GM18502 (cell line): ENCODE results near the gene THSD7B.

Experiments
- ATAC-seq: cut with Tn5 transposase; IDR thresholded peaks from one replicate; pipeline ENCODE4 v1.9.1; 2021; ENCODE audit warnings: mild to moderate bottlenecking; ENCODE audit not compliant: unreplicated experiment, poor library complexity

Gene THSD7B

DNA sequence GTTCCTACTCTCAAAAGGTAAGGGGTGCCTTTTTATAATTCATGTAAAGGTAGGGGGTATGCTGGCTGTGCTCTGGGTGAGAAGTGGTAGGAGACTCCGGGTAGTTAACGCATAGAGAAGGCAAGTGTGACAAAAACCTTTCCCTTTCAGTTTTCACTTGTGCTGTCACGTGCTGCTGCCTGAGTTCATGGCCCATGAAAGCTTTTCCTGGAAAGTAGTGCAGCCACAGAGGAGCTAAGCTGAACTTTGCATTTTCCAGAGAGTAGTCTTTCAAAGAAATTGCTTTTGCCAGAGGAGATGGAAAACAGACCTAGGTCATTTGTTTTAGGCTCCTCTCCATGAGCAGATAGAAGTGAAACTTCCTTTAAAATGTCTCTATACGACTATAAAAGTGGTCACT lies 44.7 kb downstream of the THSD7B start:
- no peak for ATAC-seq

DNA sequence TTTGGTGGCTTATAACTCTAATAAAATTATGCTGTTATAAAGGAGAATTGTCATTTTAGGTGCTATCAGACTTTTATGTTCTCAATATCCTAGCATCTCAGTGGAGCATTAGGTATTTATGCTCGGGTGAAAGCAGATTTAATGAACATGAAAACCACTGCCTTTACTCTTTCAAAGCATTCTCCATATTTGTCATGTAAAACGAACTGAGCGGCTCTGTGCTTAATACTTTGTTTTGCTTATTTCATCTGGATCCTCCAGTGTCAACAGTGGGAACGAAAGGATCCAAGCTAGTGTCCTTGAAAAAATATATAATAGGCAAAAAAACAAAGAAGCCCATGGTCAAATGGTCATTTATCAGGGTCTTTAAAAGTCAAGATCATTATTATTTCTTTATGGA lies 53.5 kb downstream of the THSD7B start:
- ATAC-seq: no peak

DNA sequence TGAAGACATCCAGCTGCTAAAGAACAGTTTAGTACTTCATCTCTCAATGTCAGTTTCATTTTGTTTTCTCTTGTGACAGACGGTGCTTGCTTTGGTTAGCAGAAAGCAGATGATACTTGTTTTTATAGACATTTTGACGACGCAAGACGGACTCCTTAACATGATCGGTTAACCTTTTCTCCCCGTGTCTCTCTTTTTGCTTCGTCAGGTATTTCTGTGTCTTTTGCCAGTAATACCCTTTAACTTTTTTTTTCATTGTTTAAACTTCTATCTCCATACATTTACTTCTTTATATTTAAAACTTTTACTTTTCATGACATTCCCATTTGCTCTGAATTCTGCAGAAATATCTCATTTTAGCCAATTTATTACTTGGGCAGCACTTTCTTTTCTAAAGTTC lies 57.9 kb downstream of the THSD7B start:
- no peak for ATAC-seq

DNA sequence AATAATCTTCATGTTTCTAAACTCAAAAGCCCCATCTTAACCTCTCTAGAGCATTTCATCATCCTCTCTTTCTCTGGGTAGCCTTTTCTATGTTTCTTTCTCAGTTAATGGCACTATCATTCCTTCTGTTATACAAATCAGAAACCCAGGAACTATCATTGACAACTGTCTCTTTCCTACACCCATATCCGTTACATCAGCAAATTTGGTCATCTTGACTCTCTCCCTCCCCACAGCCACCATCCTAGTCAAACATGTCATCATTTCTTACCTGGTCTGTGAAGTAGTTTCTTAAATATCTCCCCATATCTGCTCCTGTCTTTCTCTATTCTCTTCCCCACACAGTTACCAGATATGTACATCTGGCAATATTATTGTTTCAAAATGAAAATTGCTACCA lies 62.8 kb downstream of the THSD7B start:
- ATAC-seq: no peak

DNA sequence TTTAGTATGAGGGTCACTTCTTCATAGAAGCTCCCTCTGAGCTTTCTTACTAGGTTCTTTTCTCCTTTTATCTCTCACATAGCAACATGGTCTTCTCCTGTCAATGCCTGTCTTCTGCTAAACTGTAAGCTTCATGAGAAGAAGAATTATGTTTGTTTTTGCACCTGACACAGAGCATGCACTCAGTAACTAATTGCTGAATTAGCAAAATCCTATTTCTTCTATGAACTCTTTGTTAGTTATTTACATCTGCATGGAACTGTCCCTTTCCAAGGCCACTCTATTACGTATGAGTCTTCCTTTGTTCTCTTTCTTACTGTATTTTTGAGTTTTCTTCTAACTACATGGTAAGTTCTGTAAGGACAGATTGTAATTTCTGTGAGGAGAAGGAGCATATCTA lies 63.4 kb downstream of the THSD7B start:
- no peak for ATAC-seq

DNA sequence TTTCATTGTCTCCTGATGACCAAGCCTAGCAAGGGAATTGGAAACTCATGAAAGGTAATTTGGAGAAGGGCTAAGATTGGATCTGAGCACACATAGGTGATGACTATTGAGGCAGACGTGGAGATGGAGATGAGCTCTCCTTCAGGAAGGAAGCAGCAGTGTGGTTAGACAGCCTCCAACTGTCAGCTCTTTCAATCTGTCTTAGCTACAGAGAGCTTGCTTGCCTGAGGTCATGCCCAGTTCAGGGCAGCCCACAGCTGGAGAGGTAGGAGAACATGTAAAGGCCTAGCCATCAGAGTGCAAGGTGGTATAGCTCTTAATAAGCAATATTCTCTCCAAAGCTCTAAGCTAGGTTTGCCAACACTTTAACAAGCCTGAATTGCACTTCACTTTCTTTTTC lies 79.2 kb downstream of the THSD7B start:
- ATAC-seq: no peak

DNA sequence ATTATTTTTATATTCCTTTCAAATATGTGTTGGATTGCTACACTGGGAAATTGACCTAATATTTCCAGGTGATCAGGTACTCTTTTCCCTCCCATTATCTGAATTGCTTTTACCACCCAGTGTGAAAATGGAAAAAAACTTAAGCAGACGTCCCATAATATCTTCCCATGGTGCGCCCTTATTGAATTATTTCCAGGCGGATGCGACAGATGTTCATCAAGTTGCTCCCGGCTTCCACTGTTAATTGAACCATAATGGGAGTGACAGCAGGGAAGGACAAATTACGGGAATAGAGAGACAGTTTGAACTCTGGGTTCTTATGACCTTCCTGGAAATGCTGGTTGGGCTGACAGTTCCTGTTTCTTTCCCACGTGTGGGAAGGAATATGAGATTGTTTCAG lies 93.3 kb downstream of the THSD7B start:
- ATAC-seq: no peak

DNA sequence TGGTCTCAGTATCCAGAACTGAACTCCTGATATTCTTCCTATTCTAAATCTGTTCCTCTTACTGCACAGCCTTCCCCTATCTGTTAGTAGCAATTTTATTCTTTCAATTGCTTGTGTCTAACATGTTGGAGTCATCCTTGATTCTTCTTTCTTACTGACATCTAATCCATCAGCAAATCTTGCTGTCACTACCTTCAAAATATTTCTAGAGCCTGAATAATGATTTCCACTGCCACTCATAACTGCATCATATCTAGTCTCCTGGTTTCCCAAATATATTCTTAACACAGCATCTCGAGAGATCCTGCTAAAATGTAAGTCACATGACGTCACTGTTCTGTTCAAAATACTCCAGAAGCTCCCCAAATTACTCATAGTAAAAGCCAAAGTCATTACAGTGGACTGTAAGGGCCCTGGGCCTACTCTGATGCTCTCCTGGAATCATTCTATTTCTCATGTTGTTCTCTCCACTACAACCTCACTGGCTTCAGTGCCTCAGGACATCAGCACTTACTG lies 95.2 kb downstream of the THSD7B start:
- no peak for ATAC-seq

DNA sequence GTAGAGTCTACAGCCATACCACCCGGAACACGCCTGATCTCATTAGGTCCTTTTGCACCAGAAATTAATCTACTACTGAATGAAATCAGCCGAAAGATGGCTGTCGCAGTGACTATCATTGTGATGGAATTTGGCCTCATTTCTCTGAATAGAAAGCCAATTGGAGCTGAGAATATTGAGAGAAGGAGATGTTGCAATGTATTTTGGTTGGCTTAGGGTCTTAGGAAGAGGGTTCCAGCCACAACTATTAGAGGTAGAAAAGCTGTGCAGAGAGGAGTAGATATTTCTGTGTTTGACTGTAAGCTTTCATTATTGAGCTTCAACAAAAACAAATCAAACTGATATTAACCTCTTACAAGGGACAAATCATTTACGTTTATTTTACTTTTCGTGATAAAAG lies 98.1 kb downstream of the THSD7B start:
- no peak for ATAC-seq

DNA sequence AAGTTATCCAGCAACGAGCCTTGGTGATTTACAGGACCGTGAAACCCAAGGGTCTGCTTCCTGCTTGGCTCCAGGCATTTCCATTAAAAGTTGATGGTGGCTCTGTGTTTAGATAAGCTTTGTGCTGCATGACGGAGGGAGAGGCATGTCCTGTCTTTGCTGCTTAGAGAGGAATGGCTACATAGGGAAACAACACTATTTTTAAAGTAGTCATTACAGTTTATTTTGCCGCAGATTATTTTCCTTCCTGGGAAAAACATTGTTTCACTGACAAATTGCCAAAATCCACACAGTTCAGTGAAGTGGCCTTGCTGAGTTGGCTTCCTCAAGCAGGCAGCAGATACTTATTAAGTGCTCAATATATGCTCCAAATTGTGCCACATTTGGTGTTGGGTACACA lies 98.5 kb downstream of the THSD7B start:
- ATAC-seq: no peak

DNA sequence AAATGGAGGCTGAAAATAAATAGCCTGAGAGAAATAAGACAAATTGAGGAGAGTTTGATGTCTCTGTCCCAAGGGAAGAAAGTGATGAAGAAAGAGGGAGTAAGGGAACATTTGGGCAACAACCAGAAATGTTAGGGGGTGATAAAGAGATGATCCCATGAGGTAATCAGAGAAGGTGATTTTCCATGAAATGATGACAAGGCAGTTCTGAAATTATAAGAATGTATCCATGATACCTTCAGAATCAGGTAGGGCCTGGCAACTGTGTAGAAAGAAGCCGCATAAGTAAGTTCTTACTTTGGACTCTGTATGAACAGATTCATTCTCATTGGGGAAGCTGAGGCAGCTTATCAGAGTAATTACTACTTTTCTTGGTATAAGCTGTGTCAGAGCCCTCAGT lies 106.1 kb downstream of the THSD7B start:
- no peak for ATAC-seq

DNA sequence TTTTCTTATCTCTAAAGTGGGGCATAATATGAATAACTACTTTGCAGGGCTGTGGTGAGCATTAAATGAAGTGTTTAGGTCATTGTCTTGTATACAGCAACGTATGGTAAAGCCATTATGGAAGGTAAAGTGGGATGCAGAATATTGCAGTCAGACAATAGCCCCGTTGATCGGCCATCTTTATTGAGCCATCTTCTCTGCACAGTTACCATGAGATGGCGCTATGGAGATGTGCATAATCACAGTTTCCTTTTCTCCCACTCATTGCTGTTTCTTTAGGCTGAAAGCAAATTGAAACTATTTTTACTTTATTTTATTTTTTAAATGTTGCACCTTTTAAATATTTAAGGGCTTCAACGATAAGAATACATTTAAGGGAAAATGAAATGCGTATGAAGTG lies 108.9 kb downstream of the THSD7B start:
- ATAC-seq: no peak

DNA sequence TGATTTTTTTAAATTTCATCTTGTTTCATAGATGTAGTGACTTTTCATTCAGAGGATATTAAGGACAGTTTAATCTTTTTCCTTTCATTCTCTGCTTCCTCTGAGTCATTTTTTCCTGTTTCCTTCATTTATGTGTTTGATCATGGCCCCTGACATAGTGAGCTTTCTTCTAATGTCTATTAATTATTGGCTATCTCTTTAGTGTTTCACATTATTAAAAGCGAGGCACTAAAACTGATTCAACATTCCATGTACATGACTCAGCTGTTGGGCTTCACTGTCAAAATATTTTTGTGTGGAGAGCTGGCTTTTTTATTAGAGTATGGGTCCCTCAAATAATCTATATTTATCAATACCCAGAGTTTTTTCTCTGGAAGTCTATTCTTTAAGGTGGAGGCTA lies 125.8 kb downstream of the THSD7B start:
- no peak for ATAC-seq

DNA sequence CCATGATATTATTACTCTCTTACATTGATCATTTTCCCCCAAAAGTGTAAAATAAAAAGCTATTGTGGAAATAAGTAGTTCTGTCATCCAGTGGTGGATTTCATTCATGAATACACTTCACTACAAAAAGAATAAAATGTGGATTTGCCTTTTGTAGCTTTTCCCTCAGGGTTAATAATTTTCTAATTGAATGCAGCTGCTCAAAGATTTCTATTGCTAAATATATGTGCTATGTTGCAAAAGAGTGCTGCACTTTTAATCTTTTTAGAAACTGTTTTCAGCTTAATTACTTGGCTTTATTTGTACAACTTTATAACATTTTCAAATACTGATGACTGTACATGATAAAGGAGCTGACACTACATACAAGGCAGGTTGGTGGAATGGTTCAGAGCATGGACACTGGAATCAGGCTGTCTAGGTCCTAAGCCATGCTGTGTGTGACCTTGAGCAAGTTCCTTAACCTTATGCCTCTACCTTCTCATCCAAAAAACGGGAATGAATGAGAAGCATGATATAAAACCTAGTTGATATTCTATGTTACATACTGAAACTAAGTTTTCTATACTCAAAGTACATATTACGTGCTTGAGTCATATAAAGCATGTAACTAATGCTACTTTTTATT lies 128.8 kb downstream of the THSD7B start:
- no peak for ATAC-seq

DNA sequence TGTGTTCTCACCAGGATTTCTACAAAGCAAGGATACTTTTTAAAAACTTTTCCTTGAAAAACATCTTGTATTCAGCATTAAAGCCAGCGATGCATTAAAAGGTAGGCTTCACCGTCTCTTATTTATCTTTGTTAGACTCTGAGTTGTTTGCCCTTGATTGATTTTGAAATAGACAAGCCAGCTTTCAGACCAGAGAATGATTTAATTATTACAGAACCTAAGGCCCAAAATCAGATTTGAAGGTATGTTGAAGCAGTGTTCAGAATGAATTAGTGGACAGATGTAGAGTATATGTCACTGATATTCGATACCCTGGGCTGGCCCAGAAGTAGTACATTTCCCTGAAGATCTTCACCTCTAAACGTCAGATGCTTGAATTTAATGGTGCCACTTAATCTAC lies 136.4 kb downstream of the THSD7B start:
- no peak for ATAC-seq

DNA sequence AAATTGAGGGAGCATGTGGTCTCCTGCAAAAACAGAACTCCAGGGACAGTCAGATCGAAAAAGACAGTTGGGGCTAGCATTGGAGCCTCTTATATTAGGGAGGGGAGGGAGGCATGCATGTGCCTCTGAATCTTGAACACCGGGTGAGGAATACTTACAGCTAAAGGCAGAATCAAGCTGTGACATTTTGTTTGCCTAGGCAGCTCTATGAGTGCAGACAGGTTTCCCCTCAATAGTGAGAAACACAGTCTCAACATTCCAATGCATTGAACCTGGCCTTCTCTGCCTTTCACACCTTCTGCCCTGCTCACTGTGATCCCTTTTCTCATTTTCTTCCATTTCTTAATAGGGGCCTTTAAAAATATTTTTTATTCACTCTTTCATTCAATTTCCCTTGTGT lies 140.4 kb downstream of the THSD7B start:
- no peak for ATAC-seq

DNA sequence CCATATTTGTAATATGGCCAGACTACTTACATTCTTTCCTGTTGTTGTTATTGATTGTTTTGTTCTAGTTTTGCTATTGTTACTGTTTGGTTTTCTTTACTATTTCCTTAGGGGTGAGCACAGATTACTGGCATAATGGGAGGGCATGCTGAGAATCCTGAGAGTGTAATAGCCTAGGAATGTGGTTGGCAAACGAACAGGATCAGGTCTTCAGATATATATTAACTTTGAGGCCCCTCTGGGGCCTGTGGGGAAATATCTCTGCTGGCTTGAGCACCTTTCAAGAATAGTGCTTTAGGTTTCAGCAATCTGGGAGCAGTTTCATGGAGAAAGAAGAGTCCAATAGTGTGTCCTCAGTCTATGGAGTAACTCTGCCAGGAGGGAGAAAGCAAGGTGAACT lies 144.4 kb downstream of the THSD7B start:
- no peak for ATAC-seq

DNA sequence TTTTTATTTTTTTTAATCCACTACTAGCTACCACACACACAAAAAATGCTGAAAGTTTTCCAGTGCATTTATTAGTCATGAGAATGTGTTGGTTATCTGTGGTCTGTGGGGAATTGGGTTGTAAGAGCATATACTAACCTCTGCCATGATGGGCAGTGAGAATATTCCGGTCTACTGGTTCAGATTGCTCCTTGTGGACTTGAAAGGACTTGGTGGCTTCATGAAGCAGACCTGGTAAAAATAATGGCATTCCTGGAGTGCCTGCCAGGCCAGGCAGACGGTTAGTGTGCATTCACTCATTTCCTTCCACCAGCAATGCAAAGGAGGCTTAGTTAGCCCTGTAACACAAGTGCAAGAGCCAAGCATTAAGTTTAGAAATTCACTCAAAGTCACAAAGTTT lies 150.8 kb downstream of the THSD7B start:
- no peak for ATAC-seq

DNA sequence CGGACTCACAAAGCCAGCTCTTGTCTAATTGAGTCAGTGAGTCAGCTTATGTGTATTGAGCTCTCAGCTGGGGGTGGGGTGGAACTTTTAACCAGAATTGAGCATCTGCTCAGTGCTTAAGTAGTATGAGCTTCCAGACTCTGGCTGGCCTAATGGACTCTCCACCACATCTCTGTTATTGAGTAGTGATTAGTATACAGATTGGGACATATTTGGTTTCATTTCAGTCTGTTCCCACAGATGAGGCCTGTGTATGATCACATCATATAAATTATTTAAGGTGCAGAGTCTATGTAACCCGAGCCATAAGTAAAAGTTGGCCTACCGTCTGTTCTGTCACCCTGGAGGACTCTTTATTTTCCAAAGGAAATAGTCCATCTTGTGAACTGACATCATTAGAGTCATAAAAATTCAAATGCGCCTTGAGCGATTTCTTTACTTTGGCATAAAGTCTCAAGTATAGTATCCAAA lies 152.1 kb downstream of the THSD7B start:
- ATAC-seq: no peak

DNA sequence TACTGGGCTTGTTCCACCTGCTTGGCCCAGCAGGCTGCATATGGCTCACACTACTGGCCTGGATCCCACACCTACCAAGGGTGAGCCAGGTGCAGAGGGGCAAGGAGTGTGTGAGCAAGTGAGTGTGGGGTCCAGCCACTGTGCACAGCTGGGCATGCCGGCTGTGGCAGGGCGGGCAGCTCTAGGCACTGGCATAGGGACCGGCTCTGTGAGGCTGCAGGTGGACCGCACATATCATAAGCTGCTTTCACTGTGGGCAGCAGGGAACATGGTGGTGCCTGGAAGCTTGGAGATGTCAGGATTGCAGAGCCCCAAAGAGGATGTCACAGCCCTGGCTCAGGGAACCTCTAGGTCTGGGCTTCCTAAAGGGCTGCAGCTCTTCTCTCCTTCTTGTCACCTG lies 154.3 kb downstream of the THSD7B start:
- no peak for ATAC-seq

DNA sequence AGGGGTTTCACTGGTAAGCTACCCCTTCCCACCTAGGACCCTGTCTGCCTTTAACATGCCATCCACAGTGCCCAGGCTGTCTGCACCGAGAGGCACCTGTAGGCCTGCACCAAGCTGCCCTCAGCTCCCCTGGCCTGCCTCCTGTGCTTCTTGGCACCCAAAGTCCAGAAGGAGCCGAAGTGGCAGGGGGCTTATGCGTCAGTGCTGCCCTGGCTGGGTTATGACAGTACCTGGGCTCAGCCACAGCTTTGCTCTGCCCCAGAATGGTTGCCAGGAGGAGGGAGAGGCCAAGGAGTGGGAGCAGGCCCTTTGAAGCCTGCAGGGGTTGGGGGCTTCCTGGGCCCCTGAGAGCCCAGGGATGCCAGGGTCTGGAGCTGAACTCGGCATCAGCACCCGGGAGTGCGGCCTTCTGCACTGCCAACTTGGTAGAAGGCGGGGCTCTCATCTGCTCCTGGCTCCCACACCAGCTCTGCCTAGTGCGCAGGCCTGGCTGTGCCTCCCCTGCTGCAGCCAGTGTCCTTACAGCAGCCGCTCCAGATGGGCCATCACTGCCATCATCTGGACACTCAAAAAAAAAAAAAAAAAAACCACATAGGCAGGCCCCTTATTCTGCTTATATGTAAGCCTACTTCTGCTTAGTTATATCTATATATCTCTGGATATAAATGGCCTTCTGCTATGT lies 155.4 kb downstream of the THSD7B start:
- no peak for ATAC-seq

DNA sequence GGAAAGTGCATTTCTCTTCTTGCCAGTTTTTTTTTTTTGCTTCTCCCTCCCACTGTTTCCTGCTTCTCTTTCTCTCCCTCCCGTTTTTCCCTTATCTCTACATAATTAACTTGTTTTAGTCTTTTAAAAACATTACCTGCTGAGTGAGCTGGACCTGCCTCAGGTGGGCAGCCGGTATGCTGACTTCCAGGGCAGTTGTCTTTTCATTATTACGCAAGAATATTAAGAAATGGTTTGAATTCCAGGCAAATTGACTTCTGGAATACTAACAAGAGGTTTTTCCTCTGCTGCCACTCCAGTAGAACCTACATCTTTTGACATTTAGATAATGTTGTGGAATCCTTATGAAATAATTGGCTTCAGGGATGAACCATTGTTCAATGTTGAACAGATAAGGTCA lies 161.8 kb downstream of the THSD7B start:
- ATAC-seq: no peak
